Smooth muscle cell of the umbilical artery (primary cell): ENCODE data around the gene CNBD2. TPM values are rescaled to one million over a fixed set of nuclear protein-coding genes. Genes with fewer than 3 reads are reported as not detected.

Experiments
- total RNA-seq: library from RNA; depleted of rRNA; stranded (reverse); fragments of >200 nt; gene quantifications from 2 replicates; pipeline ENCODE4 v1.2.3, GENCODE V29; 2014

CNBD2 gene
- 0.55 and 1.2 TPM in 2 replicates for total RNA-seq

DNA sequence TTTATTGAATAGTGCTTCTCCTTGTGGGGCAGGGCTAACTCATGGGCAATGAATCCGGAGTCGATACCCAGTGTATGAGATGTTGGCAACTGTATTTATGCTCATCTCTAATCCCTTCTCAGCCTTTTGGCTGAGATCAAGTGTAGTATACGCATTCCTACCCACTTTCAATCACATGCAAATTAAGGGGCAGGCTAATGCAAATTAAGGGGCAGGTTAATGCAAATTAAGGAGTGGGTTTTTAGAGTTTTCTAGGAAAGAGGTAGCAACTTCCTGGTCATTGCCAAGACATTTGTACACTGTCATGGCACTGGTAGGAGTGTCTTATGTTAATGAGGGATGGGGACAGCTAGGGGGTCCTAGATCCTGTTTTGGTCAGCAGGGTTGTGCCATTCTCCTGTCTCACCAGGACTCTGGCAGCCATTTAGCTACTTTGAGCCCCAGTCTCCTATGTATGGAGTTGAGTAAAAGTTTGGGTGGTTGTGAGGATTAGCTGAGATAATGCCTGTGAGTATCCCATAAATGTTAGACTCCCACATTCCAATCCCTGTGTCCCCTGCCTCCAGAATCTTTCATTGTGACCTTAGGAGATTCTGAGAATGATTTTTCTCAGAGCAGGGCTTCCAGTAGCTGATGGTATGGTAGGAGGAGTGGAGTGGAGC lies at the start of gene CNBD2:
TSS of gene CNBD2 (plus strand) at position 612 of the 662 bp plus-strand sequence. CDS start 173 bp downstream, outside the sequence.

DNA sequence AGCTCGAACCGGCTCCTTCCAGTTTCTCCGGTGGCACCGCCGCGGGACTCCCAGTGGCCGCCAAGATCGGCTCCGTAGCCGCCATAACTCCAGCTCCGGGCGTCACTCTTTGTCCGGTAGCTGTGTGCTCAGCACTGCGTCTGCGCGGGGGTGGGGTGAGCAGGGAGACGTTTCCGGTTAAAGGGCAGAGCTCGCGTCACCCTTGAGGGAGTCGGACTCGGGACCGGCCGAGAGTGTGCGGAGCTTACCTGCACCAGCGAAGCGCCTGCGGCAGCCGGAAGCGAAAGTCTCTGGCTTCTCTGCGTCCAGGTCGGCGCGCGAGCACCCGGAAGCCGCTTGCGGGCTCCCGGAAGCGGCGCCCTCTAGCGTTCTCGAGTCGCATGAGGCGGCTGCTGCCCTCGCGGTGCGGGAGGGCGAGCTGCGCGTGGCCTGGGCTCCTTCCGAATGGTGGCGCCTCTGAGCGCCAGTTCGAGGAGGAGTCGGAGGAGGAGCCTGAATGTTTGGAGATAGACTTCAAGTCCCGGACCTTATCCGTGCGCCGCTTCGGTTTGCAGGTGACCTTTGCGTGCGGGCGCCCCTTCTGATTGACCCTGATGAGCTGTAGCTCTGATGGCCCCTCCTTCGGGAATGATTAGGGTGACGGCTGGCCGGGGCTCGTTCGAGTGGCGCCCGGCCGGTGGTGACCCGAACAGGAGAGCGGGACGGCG lies 14.0 kb upstream of the CNBD2 start, which contains the start of gene SCAND1:
TSS of gene SCAND1 (minus strand) at position 303 of the 707 bp plus-strand sequence. CDS start at position 85, 218 bp downstream.

Other genes starting within 250 kb of the CNBD2 start
- gene RBM39, start 226.3 kb upstream of the CNBD2 start, total RNA-seq, result 242 and 396 TPM in 2 replicates
- gene PHF20, start 196.6 kb upstream of the CNBD2 start, total RNA-seq, result 24.6 and 34.0 TPM in 2 replicates
- 27.4 and 42.2 TPM in 2 replicates for gene SCAND1, start 14.1 kb upstream of the CNBD2 start, total RNA-seq
- gene EPB41L1, start 186.2 kb downstream of the CNBD2 start, total RNA-seq, result 26.7 and 39.8 TPM in 2 replicates